Body of pancreas (tissue), 4 donors: ENCODE data around the gene KIAA1217.

ENCODE experiments used
- CTCF ChIP-seq, 7 experiments: fragments of 450-650 bp in 4 of 7; fragments of 200-600 bp in 3 of 7; sonication (generic) in 3 of 7; IDR thresholded peaks; one replicate each; pipeline ENCODE4 v1.5.1; 2016 to 2019; ENCODE audit warnings: antibody characterized with exemption in 7 of 7
- POLR2A ChIP-seq, 3 donors: fragments of 450-650 bp; IDR thresholded peaks; one replicate each; pipeline ENCODE4 v1.6.1; 2016; ENCODE audit warnings: antibody characterized with exemption in 3 of 3, mild to moderate bottlenecking in 2 of 3

- no peak for TF ChIP-seq CTCF (IDR thresholded peaks at IDR 0.05)
- no peak for TF ChIP-seq POLR2A (IDR thresholded peaks at IDR 0.05)
Observed at GRCh38 chr10:24219963-24220362, 11.0 kb downstream of the KIAA1217 start.
